ENCODE measurements around the gene FTH1. TPM values are rescaled to one million over a fixed set of nuclear protein-coding genes. Genes with fewer than 3 reads are reported as not detected.
A peak's percentile ranks its signal among the peaks of the same experiment; 100 is the strongest.
"Not testable (repeated sequence)": the region's sequence is repeated elsewhere in the genome, so short reads cannot be mapped to it uniquely, and the experiment has no call there.

FTH1 gene
- polyA plus RNA-seq (2012; ENCODE audit: insufficient read depth, insufficient read length), result 1,687 TPM

DNA sequence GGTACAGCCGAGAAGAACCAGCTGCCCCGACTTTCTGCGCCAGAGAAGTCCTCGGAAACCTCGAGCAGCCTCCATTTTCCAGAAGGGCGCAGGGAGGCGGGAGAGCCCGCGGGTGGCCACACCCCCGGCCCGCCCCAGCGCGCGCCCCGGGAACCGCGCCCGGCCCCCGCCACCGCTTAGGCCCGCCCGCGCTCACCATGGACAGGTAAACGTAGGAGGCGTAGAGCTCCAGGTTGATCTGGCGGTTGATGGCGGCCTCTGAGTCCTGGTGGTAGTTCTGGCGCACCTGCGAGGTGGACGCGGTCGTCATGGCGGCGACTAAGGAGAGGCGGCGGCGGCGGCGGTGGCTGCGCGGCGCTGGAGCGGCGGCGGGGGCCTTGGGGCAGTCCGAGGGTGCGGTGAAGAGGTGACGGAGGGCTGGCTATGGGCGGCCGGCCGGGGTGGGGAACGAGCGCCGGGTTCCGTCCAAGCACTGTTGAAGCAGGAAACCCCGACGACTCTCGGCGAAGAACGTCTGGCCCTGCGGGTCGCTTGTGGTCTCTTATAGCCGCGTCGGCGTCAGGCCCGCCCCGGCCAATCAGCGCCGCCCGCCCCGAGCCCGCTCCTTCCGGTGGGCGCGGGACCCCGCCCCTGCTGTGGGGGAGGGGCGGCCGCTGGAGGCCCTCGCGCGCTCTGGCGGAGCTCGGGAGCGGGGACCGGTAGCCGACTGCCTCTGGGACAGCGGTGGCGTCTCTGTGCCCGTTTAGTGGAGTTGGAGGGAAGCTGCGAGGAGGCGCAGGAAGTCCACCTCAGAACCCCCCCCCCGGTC is at the start of gene FTH1:
FTH1 (minus strand) TSS at position 519 of the 808 bp plus-strand sequence; CDS start at position 310, 209 bp downstream.
- peak; percentile 83 for DNase-seq (ENCODE audit: low read depth, low spot score)
- peak within 1 kb of the TSS; percentile 99 for H3K4me3 ChIP-seq (ENCODE audit: low read length)

DNA sequence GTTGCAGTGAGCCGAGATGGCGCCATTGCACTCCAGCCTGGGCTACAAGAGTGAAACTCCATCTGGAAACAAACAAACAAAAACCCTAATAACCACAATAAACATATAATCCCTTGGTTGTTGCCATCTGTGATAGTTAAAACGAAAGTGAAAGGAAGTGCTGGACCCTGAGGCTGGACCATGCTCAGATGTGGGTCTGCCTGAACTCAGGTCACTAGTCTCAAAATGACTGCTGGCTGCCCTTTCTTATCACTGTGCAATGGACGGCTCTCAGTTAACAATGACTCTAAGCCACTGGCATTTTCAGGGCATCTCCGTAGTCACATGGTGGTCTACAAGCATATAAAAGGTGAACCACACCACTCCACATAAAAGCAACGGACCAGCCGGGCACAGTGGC is 48.2 kb upstream of the FTH1 start:
- no peak overlapping the region for H3K4me3 ChIP-seq (ENCODE audit: low read length)
- no peak for DNase-seq (ENCODE audit: low read depth, low spot score)

DNA sequence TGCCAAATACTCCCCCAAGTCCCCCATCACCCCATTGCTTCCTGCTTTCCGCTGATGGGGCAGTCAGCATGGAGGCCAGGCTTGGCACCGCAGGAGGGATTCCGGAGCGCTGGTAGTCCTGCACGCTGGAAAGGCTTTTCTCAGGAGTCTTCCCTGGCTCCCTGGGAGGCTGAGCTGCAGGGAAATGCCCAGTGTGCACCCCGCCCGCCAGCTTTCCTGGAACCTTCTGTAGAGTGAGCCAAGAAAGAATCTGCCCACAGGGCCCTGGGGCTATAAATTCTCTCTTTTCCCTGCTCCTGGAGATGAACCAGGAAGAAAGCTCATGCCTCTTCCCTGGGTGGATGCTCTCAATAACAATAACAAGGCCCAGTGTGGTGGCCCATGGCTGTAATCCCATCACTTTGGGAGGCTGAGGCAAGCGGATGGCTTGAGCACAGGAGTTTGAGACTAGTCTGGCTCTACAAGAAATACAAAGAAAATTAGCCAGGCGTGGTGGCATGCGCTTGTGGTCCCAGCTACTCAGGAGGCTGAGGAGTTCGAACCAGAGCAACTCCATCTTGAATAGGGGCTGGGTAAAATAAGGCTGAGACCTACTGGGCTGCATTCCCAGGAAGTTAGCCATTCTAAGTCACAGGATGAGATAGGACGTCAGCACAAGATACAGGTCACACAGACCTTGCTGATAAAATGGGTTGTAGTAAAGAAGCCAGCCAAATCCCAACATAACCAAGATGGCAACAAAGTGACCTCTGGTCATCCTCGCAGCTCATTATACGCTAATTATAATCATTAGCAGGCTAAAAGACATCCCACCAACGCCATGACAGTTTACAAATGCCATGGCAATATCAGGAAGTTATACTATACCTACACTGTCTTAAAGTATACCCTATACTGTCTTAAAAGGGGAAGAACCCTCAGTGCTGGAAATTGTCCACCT is 46.4 kb upstream of the FTH1 start:
- no peak overlapping the region for H3K4me3 ChIP-seq (ENCODE audit: low read length)
- no peak for DNase-seq (ENCODE audit: low read depth, low spot score)

DNA sequence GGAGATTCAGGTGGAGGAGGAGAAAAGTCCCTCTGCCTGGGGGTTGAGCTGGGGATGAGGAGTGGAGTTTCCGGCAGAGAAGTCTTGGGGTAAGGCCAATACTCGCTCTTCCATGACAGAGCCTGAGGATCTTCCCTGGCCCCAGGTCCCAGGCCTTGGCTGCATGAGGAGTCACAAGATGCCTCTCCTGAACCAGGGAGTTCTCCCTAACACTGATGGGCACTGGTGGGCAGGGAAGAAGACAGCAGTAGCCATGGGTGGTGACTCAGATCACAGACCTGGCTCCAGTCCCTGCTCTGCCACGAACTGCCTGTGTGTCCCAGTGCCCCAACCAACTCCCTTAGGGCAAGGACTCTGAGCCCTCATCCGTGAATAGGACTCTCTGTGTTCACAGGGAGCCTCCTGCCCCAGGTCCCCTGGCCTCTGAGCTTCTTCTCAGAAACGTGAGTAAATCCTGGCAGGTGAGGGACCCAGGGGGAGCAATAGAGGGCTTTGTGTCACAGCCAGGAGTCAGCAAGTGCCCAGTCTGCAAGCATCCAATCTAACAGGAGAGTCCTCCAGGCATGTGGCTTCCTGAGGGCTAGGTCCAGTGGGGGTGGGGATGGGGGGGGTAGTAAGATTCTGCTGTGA is 45.5 kb upstream of the FTH1 start:
- DNase-seq (ENCODE audit: low read depth, low spot score), result no peak
- H3K4me3 ChIP-seq (ENCODE audit: low read length), result no peak overlapping the region

DNA sequence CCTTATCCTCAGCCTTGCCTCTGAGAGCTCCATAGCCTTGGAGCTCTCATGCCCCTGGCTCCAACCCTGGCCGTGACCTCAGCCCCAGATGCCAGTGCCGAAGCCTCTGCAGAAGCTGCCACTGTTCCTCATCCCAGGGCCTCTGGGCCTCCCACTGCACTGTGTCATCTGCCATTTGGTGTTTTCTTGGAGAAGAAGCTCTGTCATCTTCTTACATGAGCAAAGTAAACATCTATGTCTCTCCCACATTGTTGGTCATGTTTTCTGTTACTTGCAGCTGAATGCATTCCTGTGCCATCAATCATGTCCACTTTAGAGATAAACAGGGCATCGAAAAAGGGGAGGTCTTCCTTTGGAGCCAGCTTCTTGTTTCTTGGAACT is 45.0 kb upstream of the FTH1 start:
- no peak for DNase-seq (ENCODE audit: low read depth, low spot score)
- H3K4me3 ChIP-seq (ENCODE audit: low read length), result no peak overlapping the region

DNA sequence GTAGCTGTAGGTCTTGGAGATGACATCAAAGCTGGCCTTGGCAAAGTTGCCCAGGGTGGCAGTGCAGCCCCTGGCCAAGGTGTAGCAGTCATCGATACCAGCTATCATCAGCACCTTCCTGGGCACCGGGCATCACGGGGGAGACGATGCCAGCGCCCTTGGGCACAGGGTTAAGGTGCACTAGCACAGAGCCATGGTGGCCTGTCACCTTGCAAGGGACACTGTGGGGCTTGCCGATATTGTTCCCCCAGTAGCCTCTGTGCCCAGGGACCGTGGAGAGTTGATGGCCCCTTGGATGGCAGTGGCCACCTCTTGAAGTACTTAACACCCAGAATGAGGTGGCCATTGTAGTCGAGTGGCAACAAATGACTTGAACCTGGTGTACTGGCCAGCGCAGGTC is 44.4 kb upstream of the FTH1 start:
- no peak overlapping the region for H3K4me3 ChIP-seq (ENCODE audit: low read length)
- no peak for DNase-seq (ENCODE audit: low read depth, low spot score)

DNA sequence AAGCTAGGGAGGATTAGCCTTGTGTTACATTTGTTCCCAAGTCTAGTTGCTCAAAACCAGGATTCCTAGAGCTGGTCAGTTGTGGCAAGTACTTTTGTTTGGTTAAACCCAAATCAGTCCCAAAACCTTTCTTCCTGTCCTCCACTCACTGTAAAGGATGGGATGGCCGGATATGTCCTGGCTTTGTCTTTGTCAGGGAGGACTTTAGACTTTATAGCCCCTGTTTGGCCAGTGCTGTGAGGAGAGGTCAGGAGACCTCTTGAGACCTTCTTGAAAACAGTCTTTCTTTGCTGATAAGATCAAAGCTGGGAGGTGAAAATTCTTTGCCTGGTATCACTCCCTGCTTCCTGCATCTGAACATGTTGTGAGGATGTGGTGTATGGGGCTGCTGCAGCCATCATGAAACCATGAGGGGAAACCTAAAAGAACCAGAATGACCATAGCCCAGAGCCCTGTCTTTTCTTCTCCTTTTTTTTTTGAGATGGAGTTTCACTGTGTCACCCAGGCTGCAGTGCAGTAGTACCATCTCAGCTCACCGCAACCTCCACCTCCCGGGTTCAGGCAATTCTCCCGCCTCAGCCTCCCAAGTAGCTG is 43.6 kb upstream of the FTH1 start:
- no peak overlapping the region for H3K4me3 ChIP-seq (ENCODE audit: low read length)
- no peak for DNase-seq (ENCODE audit: low read depth, low spot score)

DNA sequence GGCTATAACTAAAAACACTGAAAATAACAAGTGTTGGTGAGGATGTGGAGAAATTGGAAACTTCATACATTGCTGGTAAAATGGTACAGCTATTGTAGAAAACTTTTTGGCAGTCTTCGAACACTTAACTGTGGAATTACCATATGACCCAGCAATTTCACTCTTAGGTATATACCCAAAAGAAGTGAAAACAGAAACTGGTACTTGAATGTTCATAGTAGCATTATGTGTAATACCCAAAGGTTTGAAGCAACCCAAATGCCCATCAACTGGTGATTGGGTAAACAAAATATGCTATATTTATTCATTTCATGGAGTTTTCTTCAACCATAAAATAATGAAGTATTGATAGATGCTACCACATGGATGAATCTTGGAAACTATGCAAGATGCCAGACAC is 40.8 kb upstream of the FTH1 start:
- H3K4me3 ChIP-seq (ENCODE audit: low read length), result no peak overlapping the region
- DNase-seq (ENCODE audit: low read depth, low spot score), result no peak

DNA sequence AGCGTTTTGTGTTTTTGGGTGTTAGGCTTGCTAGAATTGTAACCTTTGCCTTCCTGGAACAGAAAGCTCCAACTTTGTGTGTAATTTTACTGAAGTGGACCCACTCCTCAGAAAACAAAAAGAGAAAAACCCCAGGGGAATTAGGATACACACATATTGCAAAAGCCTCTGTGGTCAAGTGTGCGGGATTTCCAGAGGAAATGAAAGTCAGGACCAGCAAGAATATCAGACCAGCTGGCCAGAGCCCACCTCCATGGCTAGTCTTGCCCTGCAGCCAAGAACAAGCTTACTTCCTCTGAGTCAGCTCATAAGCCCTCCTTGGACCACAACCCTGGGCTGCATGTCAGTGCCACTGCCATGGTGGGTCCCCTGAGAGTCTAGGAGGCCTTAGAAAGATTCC is 37.0 kb upstream of the FTH1 start:
- H3K4me3 ChIP-seq (ENCODE audit: low read length), result no peak overlapping the region
- no peak for DNase-seq (ENCODE audit: low read depth, low spot score)

DNA sequence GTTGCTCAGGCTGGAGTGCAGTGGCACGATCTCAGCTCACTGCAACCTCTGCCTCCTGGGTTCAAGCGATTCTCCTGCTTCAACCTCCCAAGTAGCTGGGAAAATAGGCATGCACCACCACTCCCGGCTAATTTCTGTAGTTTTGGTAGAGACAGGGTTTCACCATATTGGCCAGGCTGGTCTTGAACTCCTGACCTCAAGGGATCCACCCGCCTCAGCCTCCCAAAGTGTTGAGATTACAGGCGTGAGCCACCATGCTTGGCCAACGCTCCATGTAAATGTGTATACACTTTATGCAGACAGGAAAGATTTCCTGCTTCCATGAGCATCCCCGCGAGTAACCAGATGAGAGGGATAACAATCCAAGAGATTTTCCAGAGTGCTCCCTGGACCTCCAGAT is 34.8 kb upstream of the FTH1 start:
- H3K4me3 ChIP-seq (ENCODE audit: low read length); DNase-seq (ENCODE audit: low read depth, low spot score): not testable (repeated sequence)

DNA sequence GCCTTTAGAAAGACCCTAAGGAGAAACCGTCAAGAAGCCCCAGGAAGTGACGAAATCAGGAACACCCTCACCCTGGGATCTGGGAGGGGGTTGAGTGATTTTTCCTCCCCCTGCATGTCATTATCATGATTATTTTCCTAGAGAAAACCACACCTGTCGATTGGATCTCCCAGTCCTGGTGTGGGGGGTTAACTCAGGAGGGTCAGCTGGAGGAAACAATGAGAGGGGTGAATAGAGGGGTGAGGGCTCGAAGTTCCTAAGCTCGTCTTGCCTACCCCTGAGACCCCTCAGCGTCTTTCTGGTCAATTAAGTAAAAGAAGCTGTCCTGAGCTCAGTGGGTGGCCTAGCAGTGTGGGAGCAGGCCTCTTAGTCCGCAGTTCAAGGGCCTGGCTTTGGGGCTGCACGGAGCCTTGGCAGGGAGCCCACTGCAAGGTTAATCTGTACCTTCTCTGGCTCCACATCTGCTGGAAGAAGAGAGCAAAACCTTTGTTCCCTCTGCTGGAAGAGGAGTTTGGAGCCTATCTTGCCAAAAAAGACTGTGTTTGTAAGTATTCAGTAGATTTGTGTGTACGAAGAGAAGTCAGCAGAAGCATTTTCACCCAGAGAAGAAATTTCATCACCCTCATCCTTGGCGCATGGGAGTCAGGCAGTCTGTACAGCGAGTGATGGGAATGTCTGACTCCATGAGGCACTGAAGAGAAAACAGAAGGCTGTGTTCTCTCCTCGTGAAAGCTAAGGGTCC is 34.2 kb upstream of the FTH1 start:
- H3K4me3 ChIP-seq (ENCODE audit: low read length), result no peak overlapping the region
- DNase-seq (ENCODE audit: low read depth, low spot score), result no peak

DNA sequence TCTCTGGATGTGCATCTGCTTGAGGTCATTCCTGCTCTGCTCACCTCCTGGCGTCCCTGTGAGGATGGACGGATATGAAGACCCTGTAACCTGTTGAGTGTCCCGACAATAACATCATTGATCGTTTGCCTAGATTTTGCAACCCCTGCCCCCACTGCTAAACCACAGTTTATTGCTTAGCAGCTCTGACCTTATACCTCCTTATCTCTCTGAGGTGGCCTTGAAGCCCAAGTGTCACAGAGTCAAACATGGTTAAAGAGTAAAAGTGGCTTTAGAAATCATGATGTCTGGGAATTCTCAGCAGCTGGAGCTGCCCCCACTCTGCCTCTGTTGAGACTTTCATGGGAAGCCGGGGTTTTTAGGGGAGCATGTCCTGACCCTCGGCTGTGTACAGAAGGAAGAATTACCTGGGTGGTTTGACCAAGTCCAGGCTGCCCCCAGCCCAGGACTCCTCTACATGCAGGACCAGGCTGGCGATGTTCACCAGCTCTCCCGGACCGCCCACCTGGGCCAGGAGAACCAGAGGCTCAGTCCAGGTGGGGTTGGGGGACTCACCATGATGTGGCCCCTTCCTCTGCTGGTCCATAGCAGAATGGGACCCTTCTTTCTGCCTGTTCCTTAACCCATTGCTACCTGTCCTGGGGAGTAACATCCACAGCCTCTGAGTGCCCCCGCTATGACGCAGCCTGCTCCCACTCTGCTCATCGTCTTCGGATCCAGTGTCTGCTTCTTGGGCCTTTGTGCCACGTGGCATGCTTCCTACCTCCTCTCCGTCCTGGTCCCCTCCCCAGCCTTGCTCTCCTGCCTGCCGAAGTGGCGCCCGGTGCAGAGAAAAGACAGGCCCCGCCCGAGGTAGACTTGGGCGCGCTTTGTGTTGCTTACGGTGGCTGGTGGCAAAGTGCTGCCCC is 33.4 kb upstream of the FTH1 start:
- DNase-seq (ENCODE audit: low read depth, low spot score), result no peak
- no peak overlapping the region for H3K4me3 ChIP-seq (ENCODE audit: low read length)

DNA sequence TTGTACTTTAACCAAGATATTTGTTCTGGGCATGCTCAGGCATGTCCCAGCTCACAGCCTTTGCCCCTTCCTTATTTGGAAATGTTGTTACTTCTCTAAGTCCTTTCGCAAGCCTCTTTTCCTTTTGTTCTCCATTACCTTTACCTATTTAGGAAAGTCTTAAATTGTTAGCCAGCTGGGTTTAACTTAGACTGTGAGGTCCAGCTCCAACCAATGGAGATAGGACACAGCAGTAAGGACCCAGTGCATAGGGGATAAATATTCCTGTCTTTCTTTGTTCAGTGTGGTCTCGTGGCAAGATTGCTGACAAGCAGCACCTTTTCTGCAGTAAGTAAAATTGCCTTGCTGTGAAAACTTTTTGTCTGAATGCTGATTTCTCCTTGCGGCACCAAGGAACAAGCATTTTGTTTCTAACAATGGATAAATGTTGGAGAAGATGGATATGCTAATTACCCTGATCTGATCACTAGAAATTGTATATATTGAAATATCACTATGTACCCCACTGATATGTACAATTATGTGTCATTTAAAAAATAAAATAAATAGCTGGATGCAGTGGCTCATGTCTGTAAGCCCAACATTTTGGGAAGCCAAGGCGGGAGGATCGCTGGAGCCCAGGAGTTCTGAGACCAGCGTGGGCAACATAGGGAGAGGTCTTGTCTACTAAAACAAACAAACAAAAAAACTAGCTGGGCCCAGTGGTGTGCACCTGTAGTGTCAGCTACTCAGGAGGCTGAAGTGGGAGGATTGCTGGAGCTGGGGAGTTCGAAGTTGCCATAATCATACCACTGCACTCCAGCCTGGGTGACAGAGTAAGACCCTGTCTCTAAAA is 31.9 kb upstream of the FTH1 start:
- no peak for DNase-seq (ENCODE audit: low read depth, low spot score)
- no peak overlapping the region for H3K4me3 ChIP-seq (ENCODE audit: low read length)

DNA sequence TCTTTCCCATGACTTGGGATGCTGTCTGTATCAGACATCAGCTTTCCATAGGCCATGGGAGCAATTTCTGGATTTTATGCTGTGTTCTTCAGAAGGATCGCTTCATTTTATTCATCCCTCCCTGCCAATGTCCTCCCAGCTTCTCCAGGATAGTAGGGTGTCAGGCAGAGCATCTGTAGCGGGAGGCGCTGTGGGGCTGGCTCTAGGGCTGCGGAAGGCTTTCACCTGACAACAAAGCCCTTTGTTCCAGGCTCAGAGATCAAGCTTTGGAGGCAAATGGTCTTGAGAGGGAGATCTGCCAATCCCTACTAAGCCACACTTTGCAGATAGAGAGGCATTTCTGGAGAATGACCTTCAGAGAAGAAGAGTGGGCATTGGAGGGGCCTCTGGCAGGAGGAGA is 29.5 kb upstream of the FTH1 start:
- no peak for DNase-seq (ENCODE audit: low read depth, low spot score)

DNA sequence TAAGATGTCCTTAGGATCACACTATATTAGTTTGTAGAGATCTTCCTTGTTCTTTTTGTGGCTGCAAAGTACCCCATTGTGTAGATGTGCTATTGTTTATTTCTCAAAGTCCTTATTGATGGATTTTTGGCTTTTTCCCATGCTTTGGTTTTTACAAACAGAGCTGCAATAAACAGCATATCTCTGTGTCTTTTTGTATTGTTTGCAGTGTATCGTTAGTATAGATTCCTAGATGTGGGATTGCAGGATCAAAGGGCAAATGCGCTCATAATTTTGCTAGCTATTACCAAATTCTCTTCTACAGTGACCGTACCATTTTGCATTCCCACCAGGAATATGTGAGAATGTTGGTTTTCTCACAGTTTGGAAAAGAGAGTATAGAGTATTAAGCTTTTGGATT is 27.5 kb upstream of the FTH1 start:
- no peak overlapping the region for H3K4me3 ChIP-seq (ENCODE audit: low read length)
- DNase-seq (ENCODE audit: low read depth, low spot score), result no peak

More for the DNA sequence above, 29.5 kb upstream of the FTH1 start:
- H3K4me3 ChIP-seq (ENCODE audit: low read length), result no peak overlapping the region

DNA sequence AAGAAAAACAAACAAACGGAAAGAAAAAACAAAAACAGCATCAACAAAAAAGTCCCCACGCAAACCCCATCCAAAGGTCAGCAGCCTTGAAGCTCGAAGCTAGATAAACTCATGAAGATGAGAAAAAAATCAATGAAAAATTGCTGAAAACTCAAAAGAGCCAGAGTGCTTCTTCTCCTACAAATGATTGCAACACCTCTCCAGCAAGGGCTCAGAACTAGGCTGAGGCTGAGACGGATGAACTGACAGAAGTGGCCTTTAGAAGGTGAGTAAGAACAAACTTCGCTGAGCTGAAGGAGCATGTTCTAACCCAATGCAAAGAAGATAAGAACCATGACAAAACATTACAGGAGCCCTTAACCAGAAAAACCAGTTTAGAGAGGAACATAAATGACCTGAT is 18.4 kb upstream of the FTH1 start:
- H3K4me3 ChIP-seq (ENCODE audit: low read length), result no peak overlapping the region
- DNase-seq (ENCODE audit: low read depth, low spot score), result no peak

DNA sequence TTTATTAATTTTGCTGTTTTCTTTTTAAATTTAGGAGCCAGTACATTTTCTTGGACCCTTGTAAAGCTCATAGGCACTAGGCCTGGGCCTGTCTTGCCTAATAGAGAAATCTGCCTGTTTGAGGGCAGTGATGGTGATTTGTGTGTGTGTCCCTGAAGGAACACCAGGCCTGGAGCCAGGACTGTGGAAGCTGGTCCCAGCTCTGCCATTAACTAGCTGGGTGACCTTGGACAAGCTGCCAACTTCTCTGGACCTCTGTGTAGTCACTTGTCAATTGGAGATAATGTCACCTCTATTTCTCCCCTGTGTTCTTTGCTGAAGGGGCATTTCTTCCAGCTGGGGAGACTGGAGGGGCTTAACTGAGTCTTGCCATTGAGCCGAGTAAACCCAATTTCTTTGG is 16.0 kb upstream of the FTH1 start:
- no peak overlapping the region for H3K4me3 ChIP-seq (ENCODE audit: low read length)
- no peak for DNase-seq (ENCODE audit: low read depth, low spot score)

All from Jurkat, Clone E6-1 (cell line).